Stimulated activated CD4-positive, alpha-beta T cell treated with anti-CD3 and anti-CD28 coated beads, Interleukin-1b, Interleukin-23, amount 100 ng/mL, for 48 hours (primary cell): ENCODE data around the gene PLA2G5.

Experiments used
- DNase-seq: peaks from one replicate; pipeline ENCODE4 v3.0.0-alpha.2; 2020

PLA2G5 gene

GRCh38 chr1:20070357-20070756 is 363 bp downstream of the PLA2G5 start:
- DNase-seq: no peak

GRCh38 chr1:20071416-20071815 is 1.4 kb downstream of the PLA2G5 start:
- DNase-seq: no peak

GRCh38 chr1:20072771-20073170 is 2.8 kb downstream of the PLA2G5 start:
- no peak for DNase-seq

- DNase-seq: no peak
These were observed 3.3 kb downstream of the PLA2G5 start for GRCh38 chr1:20073256-20073655.

GRCh38 chr1:20074055-20074724 is 4.2 kb downstream of the PLA2G5 start:
- DNase-seq: no peak

GRCh38 chr1:20074725-20075171 is 4.8 kb downstream of the PLA2G5 start:
- no peak for DNase-seq

GRCh38 chr1:20075345-20075744 is 5.4 kb downstream of the PLA2G5 start:
- DNase-seq: no peak

- no peak for DNase-seq
These were observed 6.2 kb downstream of the PLA2G5 start for GRCh38 chr1:20076223-20076622.

- no peak for DNase-seq
These were observed 6.9 kb downstream of the PLA2G5 start for GRCh38 chr1:20076710-20077461.

- no peak for DNase-seq
These were observed 8.2 kb downstream of the PLA2G5 start for GRCh38 chr1:20078171-20078651.

- DNase-seq: no peak
These were observed 8.7 kb downstream of the PLA2G5 start for GRCh38 chr1:20078711-20079110.

GRCh38 chr1:20079661-20080305 is 9.8 kb downstream of the PLA2G5 start:
- no peak for DNase-seq

- DNase-seq: no peak
These were observed 10.7 kb downstream of the PLA2G5 start for GRCh38 chr1:20080441-20081352.

- DNase-seq: no peak
These were observed 11.4 kb downstream of the PLA2G5 start for GRCh38 chr1:20081353-20081810.

GRCh38 chr1:20082772-20083171 is 12.8 kb downstream of the PLA2G5 start:
- DNase-seq: no peak

- DNase-seq: no peak
These were observed 13.4 kb downstream of the PLA2G5 start for GRCh38 chr1:20083178-20083944.

- DNase-seq: no peak
These were observed 16.8 kb downstream of the PLA2G5 start for GRCh38 chr1:20086800-20087199.

- no peak for DNase-seq
These were observed 17.7 kb downstream of the PLA2G5 start for GRCh38 chr1:20087668-20088067.

- DNase-seq: no peak
These were observed 19.5 kb downstream of the PLA2G5 start for GRCh38 chr1:20089328-20090077.

GRCh38 chr1:20090119-20090518 is 20.1 kb downstream of the PLA2G5 start:
- no peak for DNase-seq

GRCh38 chr1:20090641-20091040 is 20.6 kb downstream of the PLA2G5 start:
- no peak for DNase-seq
